BE2C (cell line): ENCODE results near the gene ICAM4.

Experiments used
- DNase-seq: peaks from one replicate; pipeline ENCODE4 v3.0.0-alpha.2; 2020
- H3K27me3 ChIP-seq: fragments of 250-450 bp; sonication (Bioruptor Pico); 2 replicates; pipeline ENCODE4 v1.5.1; 2020; ENCODE audit warnings: mild to moderate bottlenecking
- H3K36me3 ChIP-seq: fragments of 250-450 bp; sonication (Bioruptor Pico); 2 replicates; pipeline ENCODE4 v1.5.1; 2020; ENCODE audit warnings: mild to moderate bottlenecking
- H3K4me1 ChIP-seq: fragments of 250-450 bp; sonication (Bioruptor Pico); 2 replicates; pipeline ENCODE4 v1.5.1; 2020
- H3K4me3 ChIP-seq: 2 replicates; pipeline ENCODE4 v1.5.1; 2011; ENCODE audit warnings: low read depth, low read length
- H3K9me3 ChIP-seq: fragments of 250-450 bp; sonication (Bioruptor Pico); 2 replicates; pipeline ENCODE4 v1.5.1; 2020
- TF ChIP-seq, protein P1 (sequence below): IDR thresholded peaks from 2 replicates; pipeline ENCODE4 v1.5.1; 2012; ENCODE audit warnings: mild to moderate bottlenecking, low read depth, low read length

The ICAM4 gene

DNA sequence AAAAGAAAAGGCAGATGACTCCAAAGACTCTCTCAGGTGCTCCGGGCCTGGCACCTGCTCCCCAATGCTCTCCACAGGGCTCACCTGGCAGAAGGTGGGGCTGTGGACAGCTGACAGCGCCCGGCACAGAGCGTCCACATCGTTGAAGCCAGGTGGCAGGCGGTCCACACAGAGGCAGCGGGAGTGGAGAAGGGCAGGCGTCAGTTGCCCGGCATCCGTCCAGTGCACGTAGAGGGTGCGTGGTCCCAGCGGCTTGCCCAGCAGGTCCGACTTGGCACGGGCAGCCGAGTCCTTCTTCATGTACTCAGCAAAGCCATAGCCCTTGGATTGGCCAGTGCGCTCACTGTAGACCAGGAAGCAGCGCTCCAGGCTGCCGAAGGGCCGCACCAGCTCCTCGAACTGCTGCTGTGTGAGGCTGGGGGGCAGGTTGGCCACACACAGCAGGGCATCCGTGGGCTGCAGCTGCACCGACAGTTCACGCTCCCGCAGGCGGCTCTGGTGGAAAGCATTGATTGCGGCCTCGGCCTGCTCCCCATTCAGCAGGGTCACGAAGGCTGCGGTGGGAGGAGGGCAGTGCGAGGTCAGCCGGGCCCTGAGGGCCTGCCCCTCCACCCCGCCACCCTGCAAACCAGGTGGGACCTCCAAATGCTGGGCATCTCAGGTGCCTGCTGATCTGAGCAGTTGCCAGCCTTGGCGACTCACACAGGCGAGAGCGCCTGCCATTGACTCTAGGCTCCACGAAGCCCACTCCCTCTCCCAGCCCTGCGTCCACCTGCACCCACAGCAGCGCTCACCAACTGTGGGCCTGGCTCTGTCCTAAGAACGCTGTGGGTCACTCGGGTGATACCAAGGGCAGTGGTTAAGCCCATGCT lies 42.0 kb downstream of the ICAM4 start:
- no peaks in the 10 kb centered on the region for H3K27me3 ChIP-seq
- TF ChIP-seq, protein P1, sequence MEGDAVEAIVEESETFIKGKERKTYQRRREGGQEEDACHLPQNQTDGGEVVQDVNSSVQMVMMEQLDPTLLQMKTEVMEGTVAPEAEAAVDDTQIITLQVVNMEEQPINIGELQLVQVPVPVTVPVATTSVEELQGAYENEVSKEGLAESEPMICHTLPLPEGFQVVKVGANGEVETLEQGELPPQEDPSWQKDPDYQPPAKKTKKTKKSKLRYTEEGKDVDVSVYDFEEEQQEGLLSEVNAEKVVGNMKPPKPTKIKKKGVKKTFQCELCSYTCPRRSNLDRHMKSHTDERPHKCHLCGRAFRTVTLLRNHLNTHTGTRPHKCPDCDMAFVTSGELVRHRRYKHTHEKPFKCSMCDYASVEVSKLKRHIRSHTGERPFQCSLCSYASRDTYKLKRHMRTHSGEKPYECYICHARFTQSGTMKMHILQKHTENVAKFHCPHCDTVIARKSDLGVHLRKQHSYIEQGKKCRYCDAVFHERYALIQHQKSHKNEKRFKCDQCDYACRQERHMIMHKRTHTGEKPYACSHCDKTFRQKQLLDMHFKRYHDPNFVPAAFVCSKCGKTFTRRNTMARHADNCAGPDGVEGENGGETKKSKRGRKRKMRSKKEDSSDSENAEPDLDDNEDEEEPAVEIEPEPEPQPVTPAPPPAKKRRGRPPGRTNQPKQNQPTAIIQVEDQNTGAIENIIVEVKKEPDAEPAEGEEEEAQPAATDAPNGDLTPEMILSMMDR, result no peak
- DNase-seq, result no peak
- no peak overlapping the region for H3K4me3 ChIP-seq
- peaks cover 78% of the 10 kb centered on the region for H3K36me3 ChIP-seq
- H3K4me1 ChIP-seq, result no peaks in the 10 kb centered on the region
- no peaks in the 10 kb centered on the region for H3K9me3 ChIP-seq

DNA sequence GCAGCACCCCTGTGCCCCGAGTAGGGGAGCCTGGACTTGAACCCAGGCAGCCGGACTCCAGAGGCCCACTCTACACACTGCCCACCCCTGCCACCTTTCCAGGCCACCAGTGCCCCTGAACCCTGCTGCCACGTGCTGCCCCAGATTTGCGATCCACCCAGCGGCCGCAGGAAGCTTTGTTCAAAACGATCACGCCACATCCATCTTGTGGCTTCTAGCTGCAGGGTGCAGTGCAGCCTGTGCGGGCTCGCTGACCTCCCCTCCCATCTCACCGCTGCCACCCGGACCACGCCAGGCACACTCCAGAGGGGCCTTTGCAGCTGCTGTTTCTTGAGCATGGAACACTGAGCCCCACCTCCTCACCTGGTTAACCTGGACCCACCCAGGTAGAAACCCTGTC lies 42.8 kb downstream of the ICAM4 start:
- Histone ChIP-seq H3K4me3 (no peak overlapping the region), H3K36me3 (peaks cover 72% of the 10 kb centered on the region), H3K4me1 (no peaks in the 10 kb centered on the region), H3K9me3 (no peaks in the 10 kb centered on the region), H3K27me3 (no peaks in the 10 kb centered on the region)
- TF ChIP-seq, protein P1, result no peak
- DNase-seq, result no peak

DNA sequence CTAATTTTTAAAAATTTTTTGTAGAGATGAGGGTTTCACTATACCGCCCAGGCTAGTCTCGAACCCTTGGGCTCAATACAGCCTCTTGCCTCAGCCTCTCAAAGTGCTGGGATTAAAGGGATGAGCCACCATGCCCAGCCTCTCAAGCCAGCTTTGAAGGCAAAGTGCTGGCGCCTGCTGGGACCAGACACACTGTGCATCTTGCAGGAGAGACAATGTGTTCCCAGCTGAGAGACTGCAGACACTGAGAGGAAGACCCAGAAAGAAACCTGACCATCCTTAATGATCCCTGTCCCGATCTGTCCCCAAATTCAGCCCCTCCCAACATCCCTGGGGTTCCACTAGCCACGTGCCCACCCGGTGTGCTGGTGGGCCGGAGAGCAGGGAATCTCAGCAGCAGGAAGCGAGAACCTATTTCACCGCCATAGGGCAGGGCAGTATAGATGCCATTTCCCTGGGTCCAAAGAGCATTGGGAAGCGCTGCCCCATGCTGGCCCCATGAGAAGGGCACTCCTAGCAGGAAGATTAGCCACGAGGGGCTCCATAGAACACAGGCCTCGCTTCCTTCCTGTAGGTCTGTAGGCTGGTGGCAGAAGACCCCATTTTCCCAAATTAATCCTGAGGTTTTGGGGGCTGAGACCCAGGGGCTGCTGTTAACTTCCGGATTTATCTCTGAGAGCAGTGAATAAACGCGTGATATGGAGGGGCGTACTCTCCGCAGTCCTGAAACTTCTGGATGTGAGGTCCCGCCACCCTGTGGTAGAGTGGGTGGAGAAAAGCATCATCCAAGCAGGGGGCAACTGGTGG lies 45.6 kb downstream of the ICAM4 start:
- no peaks in the 10 kb centered on the region for H3K27me3 ChIP-seq
- no peaks in the 10 kb centered on the region for H3K4me1 ChIP-seq
- H3K36me3 ChIP-seq, result peaks cover 44% of the 10 kb centered on the region
- DNase-seq, result no peak
- TF ChIP-seq, protein P1, result peak; percentile 24; the same call in 1 of the 2 replicates
- H3K4me3 ChIP-seq, result peak overlapping the region; percentile 71
- no peaks in the 10 kb centered on the region for H3K9me3 ChIP-seq

DNA sequence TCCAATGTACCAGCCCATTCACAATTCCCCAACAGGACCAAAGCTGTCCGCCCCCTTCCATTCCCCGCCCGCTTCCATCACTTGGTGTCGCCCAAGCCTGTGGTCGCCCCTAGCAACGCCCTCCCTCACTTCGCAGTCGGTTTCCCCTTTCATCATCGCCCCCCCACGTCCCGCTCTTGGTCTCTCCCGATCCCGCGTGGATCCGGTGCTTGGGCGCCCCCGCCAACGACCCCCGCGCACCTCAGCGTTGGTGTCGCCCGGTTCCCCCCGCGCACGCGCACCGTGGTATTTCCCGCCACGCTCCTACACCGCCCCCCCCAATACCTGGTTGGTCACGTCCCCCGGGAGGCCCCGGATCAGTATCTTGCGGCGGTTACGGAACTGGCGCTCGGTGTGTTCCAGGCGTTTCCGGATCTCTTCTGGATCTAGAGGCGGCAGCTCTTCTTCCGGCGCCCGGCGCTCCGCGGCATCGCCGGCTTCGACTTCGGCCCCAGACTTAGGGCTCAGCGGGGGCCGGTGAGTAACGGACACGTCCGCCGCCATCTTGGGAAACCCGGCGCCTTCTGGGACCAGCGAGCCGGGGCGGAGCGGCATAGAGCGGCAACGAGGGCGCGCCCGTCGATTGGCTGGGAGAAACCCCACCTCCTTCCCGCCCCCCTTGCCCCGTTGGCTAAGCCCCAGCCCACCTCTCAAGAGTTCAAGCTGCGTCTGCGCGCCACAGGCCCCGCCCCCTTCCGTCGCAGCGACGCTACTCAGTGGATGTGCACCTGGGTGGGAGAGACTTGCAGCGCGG lies 46.4 kb downstream of the ICAM4 start, which contains the start of gene RAVER1:
RAVER1 (minus strand) TSS at position 565 of the 793 bp plus-strand sequence; CDS start at position 543, 22 bp downstream.
- DNase-seq, result peak; percentile 99
- Histone ChIP-seq H3K27me3 (no peaks in the 10 kb centered on the region), H3K9me3 (no peaks in the 10 kb centered on the region), H3K4me3 (peak within 1 kb of the TSS; percentile 71), H3K36me3 (peaks cover 36% of the 10 kb centered on the region), H3K4me1 (no peaks in the 10 kb centered on the region)
- TF ChIP-seq, protein P1, result no peak

DNA sequence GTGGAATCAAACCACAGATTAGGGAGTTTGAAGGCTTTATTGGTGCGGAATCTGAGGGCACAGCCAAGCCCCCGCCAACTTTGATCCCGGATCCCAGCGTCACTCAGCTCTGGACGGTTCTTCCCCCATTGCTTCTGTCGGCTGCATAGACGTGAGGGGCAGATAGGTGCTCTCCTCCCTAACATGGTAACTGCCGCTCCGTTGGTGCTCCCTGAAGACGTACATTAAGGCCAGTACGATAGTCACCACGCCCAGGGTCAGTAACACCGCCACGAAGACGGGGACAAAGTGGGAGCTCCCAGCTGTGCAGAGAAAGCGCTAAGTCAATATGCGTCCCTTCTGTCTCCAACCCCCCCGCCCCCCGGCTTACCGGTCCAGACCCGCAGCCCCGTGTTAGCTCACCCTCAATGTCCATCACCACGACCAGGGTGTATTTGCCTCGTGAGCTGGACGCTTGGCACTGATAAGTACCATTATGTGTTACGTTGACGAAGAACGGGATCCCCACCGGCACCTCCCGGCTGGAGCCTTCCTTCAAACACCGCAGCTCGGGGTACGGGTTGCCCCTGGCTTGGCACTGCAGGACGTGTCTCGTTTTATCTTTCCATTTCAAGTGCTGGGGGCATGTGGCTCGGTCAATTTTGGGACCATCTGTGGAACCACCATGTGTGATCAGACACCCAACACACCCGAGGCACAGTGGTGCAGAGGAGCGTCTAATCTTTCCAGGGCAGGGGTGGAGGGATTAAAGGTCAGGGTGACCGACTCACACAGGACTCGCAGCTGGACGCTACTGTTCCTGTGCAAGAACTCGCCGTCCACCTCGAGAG lies 47.2 kb downstream of the ICAM4 start:
- TF ChIP-seq, protein P1, result no peak
- Histone ChIP-seq H3K36me3 (peaks cover 28% of the 10 kb centered on the region), H3K4me1 (no peaks in the 10 kb centered on the region), H3K4me3 (peak overlapping the region; percentile 71), H3K27me3 (no peaks in the 10 kb centered on the region), H3K9me3 (no peaks in the 10 kb centered on the region)
- no peak for DNase-seq
